Neural crest cell (in vitro differentiated cells): ENCODE data around the gene TCIRG1. TPM values are rescaled to one million over a fixed set of nuclear protein-coding genes. Genes with fewer than 3 reads are reported as not detected.

Experiments used
- DNase-seq: peaks from one replicate; pipeline ENCODE4 v3.0.0; 2021; ENCODE audit warnings: low read depth, mixed read lengths, low spot score
- H3K27ac Mint-ChIP-seq: one replicate; pipeline ENCODE4 v1.8.0; 2021; ENCODE audit warnings: mild to moderate bottlenecking, mixed read lengths; ENCODE audit not compliant: unreplicated experiment
- H3K27me3 Mint-ChIP-seq: 2 replicates; pipeline ENCODE4 v1.8.0; 2021; ENCODE audit warnings: low read depth, mild to moderate bottlenecking, mixed read lengths
- H3K36me3 Mint-ChIP-seq: 2 replicates; pipeline ENCODE4 v1.8.0; 2021; ENCODE audit warnings: low read depth, mild to moderate bottlenecking, mixed read lengths
- H3K4me1 Mint-ChIP-seq: 2 replicates; pipeline ENCODE4 v1.8.0; 2021; ENCODE audit warnings: mixed read lengths
- H3K4me3 Mint-ChIP-seq: one replicate; pipeline ENCODE4 v1.8.0; 2021; ENCODE audit warnings: mild to moderate bottlenecking, mixed read lengths
- H3K9me3 Mint-ChIP-seq: 2 replicates; pipeline ENCODE4 v1.8.0; 2021; ENCODE audit warnings: mixed read lengths
- total RNA-seq: library from RNA; stranded (reverse); gene quantifications from 2 replicates; pipeline ENCODE4 v1.2.1, GENCODE V29; 2021
- TF ChIP-seq, protein P1 (sequence below): fragments of 200-600 bp; sonication (generic); conservative IDR thresholded peaks from 2 replicates; pipeline ENCODE4 v1.5.0; 2021; ENCODE audit warnings: antibody characterized with exemption, mild to moderate bottlenecking

The TCIRG1 gene
- total RNA-seq, 1 donor from 2014 or later = 10.2 TPM

DNA sequence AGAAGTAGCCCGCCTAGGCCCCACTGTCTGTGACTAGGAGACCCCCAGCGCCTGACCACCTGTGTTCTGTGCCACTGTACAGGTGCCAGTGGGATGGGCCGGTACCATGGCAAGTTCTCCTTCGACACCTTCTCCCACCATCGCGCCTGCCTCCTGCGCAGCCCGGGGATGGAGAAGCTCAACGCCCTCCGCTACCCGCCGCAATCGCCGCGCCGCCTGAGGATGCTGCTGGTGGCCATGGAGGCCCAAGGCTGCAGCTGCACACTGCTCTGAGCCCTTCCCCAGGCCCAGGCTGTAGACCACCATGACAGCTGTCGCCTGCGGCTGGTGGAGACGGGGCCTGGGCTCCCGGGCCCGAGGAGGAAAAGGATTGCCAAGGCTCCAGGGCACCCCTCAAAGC, 11.2 kb upstream of the TCIRG1 start:
- TF ChIP-seq, protein P1, sequence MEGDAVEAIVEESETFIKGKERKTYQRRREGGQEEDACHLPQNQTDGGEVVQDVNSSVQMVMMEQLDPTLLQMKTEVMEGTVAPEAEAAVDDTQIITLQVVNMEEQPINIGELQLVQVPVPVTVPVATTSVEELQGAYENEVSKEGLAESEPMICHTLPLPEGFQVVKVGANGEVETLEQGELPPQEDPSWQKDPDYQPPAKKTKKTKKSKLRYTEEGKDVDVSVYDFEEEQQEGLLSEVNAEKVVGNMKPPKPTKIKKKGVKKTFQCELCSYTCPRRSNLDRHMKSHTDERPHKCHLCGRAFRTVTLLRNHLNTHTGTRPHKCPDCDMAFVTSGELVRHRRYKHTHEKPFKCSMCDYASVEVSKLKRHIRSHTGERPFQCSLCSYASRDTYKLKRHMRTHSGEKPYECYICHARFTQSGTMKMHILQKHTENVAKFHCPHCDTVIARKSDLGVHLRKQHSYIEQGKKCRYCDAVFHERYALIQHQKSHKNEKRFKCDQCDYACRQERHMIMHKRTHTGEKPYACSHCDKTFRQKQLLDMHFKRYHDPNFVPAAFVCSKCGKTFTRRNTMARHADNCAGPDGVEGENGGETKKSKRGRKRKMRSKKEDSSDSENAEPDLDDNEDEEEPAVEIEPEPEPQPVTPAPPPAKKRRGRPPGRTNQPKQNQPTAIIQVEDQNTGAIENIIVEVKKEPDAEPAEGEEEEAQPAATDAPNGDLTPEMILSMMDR = no peak
- no peak overlapping the region for H3K27ac Mint-ChIP-seq

DNA sequence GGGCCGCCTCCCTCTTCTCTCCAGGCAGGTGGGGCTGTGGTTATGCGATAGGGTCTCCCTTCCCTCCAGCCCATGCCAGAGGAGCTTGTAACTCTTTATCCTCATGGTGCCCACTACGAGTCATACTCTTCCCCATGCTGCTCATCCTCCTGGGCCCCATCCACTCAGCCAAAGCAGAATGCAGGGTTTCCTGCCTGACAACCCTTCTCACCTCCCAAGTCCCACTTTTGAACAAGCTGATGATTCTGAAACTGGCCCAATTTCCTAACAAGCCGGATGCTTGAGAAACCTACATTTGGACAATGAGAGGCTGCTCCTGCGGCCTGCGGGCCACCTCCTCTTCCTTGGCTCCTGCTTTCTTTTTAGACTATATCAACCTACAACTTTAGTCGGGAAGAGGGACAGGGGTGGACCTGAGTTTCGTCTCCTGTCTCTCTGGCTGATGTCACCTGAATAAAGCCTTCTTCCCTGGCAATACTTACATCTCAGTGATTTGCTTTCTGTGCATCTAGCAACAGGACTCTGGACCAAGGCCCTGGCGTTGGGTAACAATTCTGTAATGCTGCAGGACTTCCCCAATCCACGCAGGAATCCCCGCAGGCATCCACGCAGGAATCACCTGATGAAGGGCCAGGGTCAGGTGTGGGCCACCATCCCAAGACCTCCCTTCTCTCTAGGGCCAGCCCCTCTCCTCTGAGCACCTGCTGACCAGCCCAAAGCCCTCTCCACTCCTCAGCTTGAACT, 9.9 kb upstream of the TCIRG1 start:
- no peaks in the 10 kb centered on the region for H3K27me3 Mint-ChIP-seq
- peaks cover 27% of the 10 kb centered on the region for H3K4me1 Mint-ChIP-seq
- TF ChIP-seq, protein P1 = no peak
- peak overlapping the region; percentile 92 for H3K4me3 Mint-ChIP-seq
- peaks cover 9% of the 10 kb centered on the region for H3K36me3 Mint-ChIP-seq
- DNase-seq = no peak
- peak overlapping the region; percentile 31 for H3K27ac Mint-ChIP-seq
- peaks cover 5% of the 10 kb centered on the region for H3K9me3 Mint-ChIP-seq

More for the DNA sequence above, 11.2 kb upstream of the TCIRG1 start:
- no peak for DNase-seq
- no peaks in the 10 kb centered on the region for H3K27me3 Mint-ChIP-seq
- peaks cover 5% of the 10 kb centered on the region for H3K9me3 Mint-ChIP-seq
- peaks cover 27% of the 10 kb centered on the region for H3K4me1 Mint-ChIP-seq
- no peak overlapping the region for H3K4me3 Mint-ChIP-seq
- peaks cover 9% of the 10 kb centered on the region for H3K36me3 Mint-ChIP-seq

DNA sequence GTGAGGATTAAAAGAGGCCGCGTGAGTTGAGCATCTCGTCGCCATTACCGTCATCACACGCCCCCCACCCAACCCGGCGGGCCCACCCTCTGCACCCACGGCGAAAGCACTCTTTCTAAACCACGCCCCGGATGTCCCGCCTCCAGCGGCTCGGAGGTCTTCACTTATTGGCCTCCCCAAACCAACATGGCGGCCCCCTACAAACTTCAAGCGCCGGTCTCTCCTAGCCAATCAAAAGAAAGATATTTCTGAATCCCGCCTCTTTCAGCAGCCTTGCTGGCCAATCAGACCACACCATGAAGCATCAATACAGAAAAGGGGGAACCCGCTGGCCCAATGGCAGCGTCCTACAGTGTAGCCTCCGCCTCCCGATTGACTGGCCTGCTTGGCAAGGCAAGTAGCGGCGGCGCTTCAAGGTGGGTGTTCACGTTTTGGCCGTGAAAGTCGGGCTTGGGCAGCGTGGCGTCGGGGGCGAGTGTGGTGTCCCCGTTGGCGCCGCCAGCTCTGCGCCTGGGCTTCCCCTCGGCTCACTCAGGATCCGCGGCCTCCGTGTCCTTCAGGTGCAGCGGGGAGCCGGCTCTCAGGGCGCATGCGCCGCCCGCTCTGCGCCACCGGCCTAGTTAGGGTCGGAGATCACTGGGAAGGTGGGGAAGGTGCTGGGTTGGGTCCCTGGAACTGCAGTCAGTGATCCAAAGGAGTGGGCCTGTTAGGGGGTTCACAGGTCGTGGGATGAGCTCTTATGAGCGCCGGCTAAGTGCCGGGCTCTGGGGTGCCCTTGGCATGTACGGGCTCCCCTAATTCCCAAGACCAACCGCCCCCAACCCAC, 8.3 kb upstream of the TCIRG1 start, which contains the start of gene NDUFS8:
Gene NDUFS8 (plus strand): TSS at position 364 of the 826 bp plus-strand sequence. CDS start 1,471 bp downstream, outside the sequence.
- no peaks in the 10 kb centered on the region for H3K27me3 Mint-ChIP-seq
- H3K36me3 Mint-ChIP-seq = peaks cover under 1% of the 10 kb centered on the region
- H3K9me3 Mint-ChIP-seq = no peaks in the 10 kb centered on the region
- TF ChIP-seq, protein P1 = no peak
- peak; percentile 90 for DNase-seq
- H3K4me1 Mint-ChIP-seq = peaks cover 27% of the 10 kb centered on the region
- H3K4me3 Mint-ChIP-seq = peak within 1 kb of the TSS; percentile 92
- peak within 1 kb of the TSS; percentile 93 for H3K27ac Mint-ChIP-seq

DNA sequence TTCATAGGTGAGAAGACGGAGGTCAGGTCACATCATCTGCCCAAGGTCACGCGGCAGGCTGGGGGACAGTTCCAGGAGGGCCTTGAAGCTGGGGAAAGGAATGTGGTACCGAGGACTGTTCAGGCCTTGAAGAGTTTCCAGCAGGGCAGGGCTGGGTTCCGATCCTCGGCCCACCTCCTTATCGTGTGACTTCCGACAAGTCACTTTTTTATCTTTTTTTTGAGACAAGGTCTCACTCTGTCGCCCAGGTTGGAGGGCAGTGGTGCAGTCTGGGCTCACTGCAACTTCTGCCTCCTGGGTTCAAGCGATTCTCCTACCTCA, 7.7 kb upstream of the TCIRG1 start:
- Mint-ChIP-seq H3K4me1 (peaks cover 27% of the 10 kb centered on the region), H3K9me3 (no peaks in the 10 kb centered on the region), H3K27me3 (no peaks in the 10 kb centered on the region), H3K36me3 (no peaks in the 10 kb centered on the region), H3K4me3 (peak overlapping the region; percentile 92), H3K27ac (peak overlapping the region; percentile 81)
- TF ChIP-seq, protein P1 = no peak
- DNase-seq = no peak

DNA sequence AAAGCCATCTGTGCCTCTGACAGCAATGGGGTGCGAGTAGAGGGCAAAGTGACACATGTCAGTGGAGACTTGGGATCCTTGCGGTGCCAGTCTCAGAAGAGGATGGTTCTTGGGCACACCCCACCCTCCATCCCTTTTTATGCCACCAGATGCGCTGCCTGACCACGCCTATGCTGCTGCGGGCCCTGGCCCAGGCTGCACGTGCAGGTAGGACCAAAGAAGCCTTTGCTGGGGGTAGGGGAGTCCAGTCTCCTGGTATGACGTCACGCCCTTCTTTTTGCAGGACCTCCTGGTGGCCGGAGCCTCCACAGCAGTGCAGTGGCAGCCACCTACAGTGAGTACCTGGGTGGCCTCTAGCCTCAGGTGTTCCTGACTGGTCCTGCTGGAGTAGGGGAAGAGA, 6.8 kb upstream of the TCIRG1 start:
- no peaks in the 10 kb centered on the region for H3K27me3 Mint-ChIP-seq
- no peak overlapping the region for H3K27ac Mint-ChIP-seq
- no peak for DNase-seq
- peak overlapping the region; percentile 92 for H3K4me3 Mint-ChIP-seq
- no peaks in the 10 kb centered on the region for H3K36me3 Mint-ChIP-seq
- no peaks in the 10 kb centered on the region for H3K9me3 Mint-ChIP-seq
- H3K4me1 Mint-ChIP-seq = peaks cover 27% of the 10 kb centered on the region
- TF ChIP-seq, protein P1 = no peak
